Aorta (tissue), 5 donors: ENCODE data around the gene ZNF28. TPM values are rescaled to one million over a fixed set of nuclear protein-coding genes. Genes with fewer than 3 reads are reported as not detected.
"Not testable (repeated sequence)": the region's sequence is repeated elsewhere in the genome, so short reads cannot be mapped to it uniquely, and the experiment has no call there.

Experiments
- ATAC-seq: fragments of 200-7000 bp; cut with Tn5 transposase; one replicate; pipeline ENCODE4 v1.9.1; 2022; ENCODE audit warnings: moderate library complexity; ENCODE audit not compliant: low FRiP score
- DNase-seq, 2 donors: peaks; one replicate each; pipeline ENCODE4 v3.0.0-alpha.2; 2020
- H3K27ac ChIP-seq, 2 donors: one replicate each; pipeline ENCODE4 v1.5.1; 2013; ENCODE audit warnings: low read length in 2 of 2, mild to moderate bottlenecking in 2 of 2, moderate library complexity in 2 of 2, control low read depth in 1 of 2, inconsistent platforms in 1 of 2, low read depth in 1 of 2
- H3K27me3 ChIP-seq, 2 donors: one replicate each; pipeline ENCODE4 v1.6.1; 2013; ENCODE audit warnings: control low read depth in 1 of 2, low read length in 1 of 2, mild to moderate bottlenecking in 1 of 2, moderate library complexity in 1 of 2; ENCODE audit not compliant: insufficient read depth in 2 of 2, control insufficient read depth in 1 of 2
- H3K36me3 ChIP-seq, 2 donors: one replicate each; pipeline ENCODE4 v1.6.1; 2013; ENCODE audit warnings: control low read depth in 1 of 2, low read length in 1 of 2, mild to moderate bottlenecking in 1 of 2; ENCODE audit not compliant: insufficient read depth in 2 of 2, control insufficient read depth in 1 of 2
- H3K4me1 ChIP-seq, 2 donors: one replicate each; pipeline ENCODE4 v1.6.1; 2013; ENCODE audit warnings: low read length in 2 of 2, control low read depth in 1 of 2, mild to moderate bottlenecking in 1 of 2, moderate library complexity in 1 of 2; ENCODE audit not compliant: insufficient read depth in 2 of 2, control insufficient read depth in 1 of 2
- H3K4me3 ChIP-seq, 2 donors: one replicate each; pipeline ENCODE4 v1.5.1; 2013; ENCODE audit warnings: low read length in 2 of 2, control low read depth in 1 of 2, mild to moderate bottlenecking in 1 of 2
- H3K9me3 ChIP-seq: one replicate; pipeline ENCODE4 v1.6.1; 2013; ENCODE audit warnings: mild to moderate bottlenecking, low read length; ENCODE audit not compliant: control insufficient read depth
- WGBS, 2 donors: extraction: QIAGEN DNeasy Blood & Tissue Kit; methylation state at CpG; one replicate each; pipeline ENCODE4 v1.1.7; 2013; 5-methylcytosine and 5-hydroxymethylcytosine counted together
- intact Hi-C, 2 donors: fragments of 100-400 bp; cut with DNase I; formaldehyde crosslinking; loops; one replicate each; pipeline versions ENCODE4 v1.14.2 to v1.15.0; 2022
- long read RNA-seq, 2 donors: library from polyadenylated mRNA; unstranded; transcript quantifications; one replicate each; pipeline ENCODE4 v2.0.0, GENCODE V29; 2020 to 2021
- polyA plus RNA-seq, 2 donors: library from polyadenylated mRNA; stranded (reverse); fragments of 200-250 nt; gene quantifications; one replicate each; pipeline ENCODE4 v1.2.3, GENCODE V29; 2013
- total RNA-seq, 2 donors: library from RNA; stranded (reverse); fragmentation: NEBNext Ultra II Directional; extraction: Animal tissue kit (Norgen Biotek cat#: 25700); gene quantifications; one replicate each; pipeline ENCODE4 v1.2.1, GENCODE V29; 2021
- donor health status: healthy with polysubstance abuse.
- donor health status: Bipolar disorder and iron deficiency.
- donor health status: DM: no; HTN: no; CAD: no.
- donor health status: DM: no; HTN: no; CAD: no.
- donor health status: DM: yes; HTN: yes; CAD: no.

Gene ZNF28
- total RNA-seq (10 to 100 TPM; 11.9 to 14.0 TPM), polyA plus RNA-seq (1 to 10 TPM; 1.3 to 8.0 TPM)
- long read RNA-seq, donor 1, partial matches to known transcripts: 0 of 5 reads
- long read RNA-seq, donor 1, other reads (novel, unspliced or antisense): 5 of 5 reads
- long read RNA-seq, donor 2, partial matches to known transcripts: 0 of 6 reads
- long read RNA-seq, donor 2, other reads (novel, unspliced or antisense): 5 of 6 reads

- H3K36me3 ChIP-seq, intact Hi-C loops, H3K9me3 ChIP-seq, H3K4me1 ChIP-seq, H3K27me3 ChIP-seq: not testable (repeated sequence)
- H3K4me3 ChIP-seq: peak within 1 kb of the TSS; percentile 60 to 67
- ATAC-seq (peak; percentile 99), DNase-seq (peak; percentile 85 to 90)
- H3K27ac ChIP-seq: peak within 1 kb of the TSS in 1 of 2 donors; percentile 41
- 1% methylated on average over 23 to 39 of the region's 44 CpGs for WGBS, 2 donors
These were observed at the start of gene ZNF28 for GRCh38 chr19:52821204-52821960. TSS of gene ZNF28 (minus strand) at chr19:52821633. CDS start at chr19:52817958, 3,675 bp downstream.

- H3K9me3 ChIP-seq, DNase-seq, intact Hi-C loops, H3K4me1 ChIP-seq, ATAC-seq, H3K36me3 ChIP-seq, H3K27me3 ChIP-seq, H3K4me3 ChIP-seq, H3K27ac ChIP-seq: not testable (repeated sequence)
- WGBS, 2 donors: 91 to 96% methylated on average over 11 of the region's 11 CpGs
These were observed 46.6 kb upstream of the ZNF28 start for GRCh38 chr19:52868031-52868430.

- peak within 1 kb of the TSS in 1 of 2 donors; percentile 60 for H3K27ac ChIP-seq
- H3K4me1 ChIP-seq, H3K27me3 ChIP-seq, intact Hi-C loops, H3K9me3 ChIP-seq, H3K36me3 ChIP-seq: not testable (repeated sequence)
- DNase-seq: peak; percentile 90 to 93
- peak; percentile 99 for ATAC-seq
- H3K4me3 ChIP-seq: peak within 1 kb of the TSS; percentile 75 to 79
- 2% methylated on average over 33 to 43 of the region's 43 CpGs for WGBS, 2 donors
These were observed 36.2 kb upstream of the ZNF28 start, which contains the start of gene ZNF468 for GRCh38 chr19:52857378-52858191. TSS of gene ZNF468 (minus strand) at chr19:52857619. CDS start at chr19:52854272, 3,347 bp downstream.

GRCh38 chr19:52856540-52857377 is 35.3 kb upstream of the ZNF28 start:
- peak overlapping the region in 1 of 2 donors; percentile 75 for H3K4me3 ChIP-seq
- ATAC-seq: peak; percentile 52
- intact Hi-C loops, H3K27ac ChIP-seq, H3K36me3 ChIP-seq, DNase-seq, H3K27me3 ChIP-seq, H3K4me1 ChIP-seq, H3K9me3 ChIP-seq: not testable (repeated sequence)
- WGBS, 2 donors: 2 to 4% methylated on average over 24 to 25 of the region's 31 CpGs

- H3K9me3 ChIP-seq: peaks cover 24% of the 10 kb centered on the region
- DNase-seq, H3K27me3 ChIP-seq, intact Hi-C loops, H3K4me3 ChIP-seq, ATAC-seq, H3K4me1 ChIP-seq, H3K27ac ChIP-seq: not testable (repeated sequence)
- 84 to 92% methylated on average over 5 of the region's 5 CpGs for WGBS, 2 donors
- peaks cover 15 to 29% of the 10 kb centered on the region in 2 donors for H3K36me3 ChIP-seq
These were observed 25.9 kb upstream of the ZNF28 start for GRCh38 chr19:52847352-52847751.

- H3K9me3 ChIP-seq: peaks cover 36% of the 10 kb centered on the region
- intact Hi-C loops, ATAC-seq, H3K4me3 ChIP-seq, H3K4me1 ChIP-seq, DNase-seq, H3K27ac ChIP-seq, H3K27me3 ChIP-seq: not testable (repeated sequence)
- 94 to 99% methylated on average over 10 of the region's 10 CpGs for WGBS, 2 donors
- H3K36me3 ChIP-seq: peaks cover 25 to 26% of the 10 kb centered on the region in 2 donors
These were observed 19.5 kb upstream of the ZNF28 start for GRCh38 chr19:52840825-52841465.

GRCh38 chr19:52834289-52834688 is 12.9 kb upstream of the ZNF28 start:
- H3K27me3 ChIP-seq, ATAC-seq, H3K36me3 ChIP-seq, H3K27ac ChIP-seq, H3K4me1 ChIP-seq, DNase-seq, intact Hi-C loops, H3K9me3 ChIP-seq, H3K4me3 ChIP-seq: not testable (repeated sequence)
- 40 to 58% methylated on average over 1 of the region's 1 CpG for WGBS, 2 donors
